AG04450 (cell line): ENCODE measurements around the gene CAV2. TPM values are rescaled to one million over a fixed set of nuclear protein-coding genes. Genes with fewer than 3 reads are reported as not detected.
"Not testable (repeated sequence)": the region's sequence is repeated elsewhere in the genome, so short reads cannot be mapped to it uniquely, and the experiment has no call there.

Experiments
- CTCF ChIA-PET: fragments of 300-600, 350-600 bp; formaldehyde crosslinking; extraction: SDS; loops from one replicate; lab custom pipeline; 2022; ENCODE audit warnings: antibody characterized with exemption, inconsistent platforms; lab: Charles Lee
- POLR2A ChIA-PET: fragments of 350-600 bp; formaldehyde crosslinking; extraction: SDS; loops from one replicate; lab custom pipeline; 2021; ENCODE audit warnings: antibody characterized with exemption, inconsistent platforms; lab: Yijun Ruan, JAX
- DNase-seq: peaks from one replicate; pipeline ENCODE4 v3.0.0-alpha.2; 2011; ENCODE audit warnings: low read depth, low spot score
- H3K27ac ChIP-seq: one replicate; pipeline ENCODE4 v1.5.1; 2012; ENCODE audit warnings: low read depth, low read length, control low read depth
- H3K27me3 ChIP-seq: one replicate; pipeline ENCODE4 v1.6.0; 2012; ENCODE audit warnings: low read length; ENCODE audit not compliant: control insufficient read depth, insufficient read depth
- H3K4me3 ChIP-seq: 2 replicates; pipeline ENCODE4 v1.5.1; 2011; ENCODE audit warnings: mild to moderate bottlenecking, low read depth, low read length, control low read depth
- H3K9me3 ChIP-seq: 2 replicates; pipeline ENCODE4 v1.5.1; 2012; ENCODE audit warnings: low read length; ENCODE audit not compliant: control insufficient read depth, insufficient read depth
- polyA plus RNA-seq: library from polyadenylated mRNA; depleted of rRNA; stranded (reverse); fragments of >200 nt; gene quantifications from 2 replicates; pipeline ENCODE4 v1.2.3, GENCODE V29; 2011
- TF ChIP-seq, protein P1 (sequence below): IDR thresholded peaks from 2 replicates; pipeline ENCODE4 v1.5.1; 2011; ENCODE audit warnings: low read depth, low read length, control low read depth, inconsistent platforms

The CAV2 gene
- polyA plus RNA-seq, 1 experiment = 265 TPM

DNA sequence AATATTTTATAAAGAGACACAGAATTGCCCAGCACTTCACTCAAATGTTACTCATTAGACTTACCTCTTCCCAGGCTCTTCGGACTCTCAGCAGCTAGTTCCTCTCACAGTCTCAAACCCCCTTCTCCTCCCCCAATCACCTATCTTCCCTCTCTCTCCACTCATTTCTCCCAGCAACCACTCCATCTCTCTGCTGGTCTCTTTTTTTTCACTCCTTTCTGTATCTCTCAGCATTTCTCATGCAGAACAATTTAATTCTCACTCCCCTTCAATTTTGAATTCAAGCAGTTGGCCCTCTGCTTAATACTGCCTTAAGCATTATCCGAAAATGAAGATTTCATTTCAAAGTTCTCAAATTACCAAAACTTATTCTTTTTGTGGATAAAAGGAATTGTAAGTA is 34.4 kb upstream of the CAV2 start:
- TF ChIP-seq, protein P1, sequence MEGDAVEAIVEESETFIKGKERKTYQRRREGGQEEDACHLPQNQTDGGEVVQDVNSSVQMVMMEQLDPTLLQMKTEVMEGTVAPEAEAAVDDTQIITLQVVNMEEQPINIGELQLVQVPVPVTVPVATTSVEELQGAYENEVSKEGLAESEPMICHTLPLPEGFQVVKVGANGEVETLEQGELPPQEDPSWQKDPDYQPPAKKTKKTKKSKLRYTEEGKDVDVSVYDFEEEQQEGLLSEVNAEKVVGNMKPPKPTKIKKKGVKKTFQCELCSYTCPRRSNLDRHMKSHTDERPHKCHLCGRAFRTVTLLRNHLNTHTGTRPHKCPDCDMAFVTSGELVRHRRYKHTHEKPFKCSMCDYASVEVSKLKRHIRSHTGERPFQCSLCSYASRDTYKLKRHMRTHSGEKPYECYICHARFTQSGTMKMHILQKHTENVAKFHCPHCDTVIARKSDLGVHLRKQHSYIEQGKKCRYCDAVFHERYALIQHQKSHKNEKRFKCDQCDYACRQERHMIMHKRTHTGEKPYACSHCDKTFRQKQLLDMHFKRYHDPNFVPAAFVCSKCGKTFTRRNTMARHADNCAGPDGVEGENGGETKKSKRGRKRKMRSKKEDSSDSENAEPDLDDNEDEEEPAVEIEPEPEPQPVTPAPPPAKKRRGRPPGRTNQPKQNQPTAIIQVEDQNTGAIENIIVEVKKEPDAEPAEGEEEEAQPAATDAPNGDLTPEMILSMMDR = no peak
- no peak for DNase-seq
- Histone ChIP-seq H3K4me3 (no peak overlapping the region), H3K27ac (no peak overlapping the region), H3K27me3 (no peaks in the 10 kb centered on the region), H3K9me3 (no peaks in the 10 kb centered on the region)
- CTCF ChIA-PET = interaction anchor here (1.1 kb wide), 1 partner anchor 61 kb away, joined by 3 read pairs; no protein-coding TSS in a partner anchor
- POLR2A ChIA-PET = interaction anchor here (0.7 kb wide), 1 partner anchor 11 kb away, joined by 3 read pairs; no protein-coding TSS in a partner anchor

DNA sequence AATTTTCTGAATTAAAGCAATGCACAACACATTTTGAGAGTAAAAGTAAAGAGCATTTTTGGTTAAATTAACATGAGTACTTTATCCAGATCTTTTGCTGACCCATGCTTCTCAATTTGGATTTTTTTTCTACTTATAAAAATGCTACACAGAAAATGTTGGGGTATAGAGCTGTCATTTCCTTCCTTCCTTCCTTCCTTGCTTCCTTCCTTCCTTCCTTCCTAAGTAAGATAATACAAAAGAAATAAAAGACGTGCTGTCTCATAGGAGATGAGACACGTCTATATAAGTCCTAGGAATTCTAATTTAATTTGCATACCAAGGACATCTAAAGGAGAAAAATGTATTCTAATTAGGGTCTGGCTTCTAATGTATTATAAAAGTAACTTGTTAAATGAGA is 31.0 kb upstream of the CAV2 start:
- Histone ChIP-seq H3K27me3 (no peaks in the 10 kb centered on the region), H3K27ac (no peak overlapping the region), H3K9me3 (no peaks in the 10 kb centered on the region), H3K4me3 (no peak overlapping the region)
- CTCF ChIA-PET = no interaction called here
- no peak for DNase-seq
- TF ChIP-seq, protein P1 = no peak
- POLR2A ChIA-PET = no interaction called here

DNA sequence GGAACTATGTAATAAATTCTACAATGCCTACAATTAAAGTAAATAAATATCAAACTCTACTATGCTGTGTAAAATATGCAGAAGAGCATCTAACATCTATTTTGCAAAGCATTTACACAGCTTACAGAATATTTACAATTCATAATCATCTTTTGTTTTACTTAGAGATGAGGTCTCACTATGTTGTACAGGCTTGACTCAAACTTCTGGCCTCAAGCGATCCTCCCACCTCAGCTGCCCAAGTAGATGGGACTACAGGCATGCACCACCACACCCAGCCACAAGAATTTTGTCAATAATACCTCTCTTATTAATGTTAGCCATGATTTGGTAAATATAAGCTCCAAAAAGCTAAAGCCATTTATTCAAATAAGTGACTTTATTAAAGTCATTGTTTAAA is 21.9 kb upstream of the CAV2 start:
- H3K9me3 ChIP-seq = no peaks in the 10 kb centered on the region
- no peak overlapping the region for H3K4me3 ChIP-seq
- TF ChIP-seq, protein P1 = no peak
- ChIA-PET POLR2A (no interaction called here), CTCF (interaction anchor here (0.7 kb wide), 1 partner anchor 23 kb away, joined by 3 read pairs; no protein-coding TSS in a partner anchor)
- no peak for DNase-seq
- no peak overlapping the region for H3K27ac ChIP-seq
- H3K27me3 ChIP-seq = no peaks in the 10 kb centered on the region

DNA sequence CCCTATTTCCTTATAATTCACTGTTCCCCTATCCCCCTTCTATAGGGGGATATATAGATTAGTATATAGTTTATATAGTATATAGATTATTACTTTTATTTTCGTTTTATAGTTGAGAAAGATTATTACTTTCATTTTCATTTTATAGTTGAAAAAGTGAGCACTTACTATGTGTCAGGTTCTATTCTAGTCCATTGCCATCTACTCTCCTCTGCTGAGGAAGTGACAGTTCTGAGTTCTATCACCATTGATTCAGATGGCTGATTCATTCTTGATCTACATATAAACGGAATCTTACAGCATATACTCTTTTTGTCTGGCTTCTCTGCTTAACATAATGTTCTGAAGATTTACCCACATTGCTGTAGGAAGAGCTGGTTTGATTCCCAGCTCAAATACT is 20.7 kb upstream of the CAV2 start:
- H3K4me3 ChIP-seq = no peak overlapping the region
- POLR2A ChIA-PET = no interaction called here
- CTCF ChIA-PET = interaction anchor here (0.5 to 1.0 kb wide), 2 partner anchors 11 to 48 kb away, joined by 3 to 4 read pairs; no protein-coding TSS in a partner anchor
- H3K9me3 ChIP-seq = no peaks in the 10 kb centered on the region
- DNase-seq = no peak
- H3K27ac ChIP-seq = no peak overlapping the region
- TF ChIP-seq, protein P1 = no peak
- H3K27me3 ChIP-seq = no peaks in the 10 kb centered on the region

DNA sequence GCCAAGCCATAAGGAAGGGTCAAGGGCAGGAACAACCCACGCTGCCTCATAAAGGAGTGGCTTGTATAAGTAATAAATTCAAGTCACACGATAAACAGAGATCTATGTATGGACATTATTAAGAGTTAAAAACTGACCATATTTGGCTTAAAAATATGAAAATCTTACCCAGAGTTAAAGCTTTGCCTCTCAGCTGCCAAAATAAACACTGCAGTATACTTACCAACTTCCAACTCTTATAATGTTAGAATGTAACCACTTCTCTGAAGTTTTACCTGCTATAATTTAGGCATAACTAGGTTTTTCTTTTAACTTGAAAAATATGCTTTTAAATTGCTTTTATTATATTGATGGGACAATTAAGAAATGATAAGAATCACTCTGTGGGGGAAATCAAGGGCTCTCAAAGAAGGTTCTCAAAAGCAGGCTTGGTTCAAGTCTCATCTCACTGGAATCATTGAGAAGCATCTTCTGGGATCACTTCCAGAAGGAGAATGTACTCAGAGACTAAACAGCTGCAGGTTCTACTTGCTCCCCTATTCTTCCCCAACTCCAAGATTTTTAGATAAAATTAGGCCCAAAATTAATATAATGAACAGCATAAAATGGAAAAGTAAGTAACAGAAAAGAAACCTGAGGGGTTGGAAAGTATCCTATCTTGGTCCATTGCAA is 16.1 kb upstream of the CAV2 start:
- TF ChIP-seq, protein P1 = no peak
- H3K4me3 ChIP-seq = no peak overlapping the region
- ChIA-PET POLR2A (no interaction called here), CTCF (no interaction called here)
- H3K27ac ChIP-seq = no peak overlapping the region
- no peak for DNase-seq
- H3K27me3 ChIP-seq = no peaks in the 10 kb centered on the region
- H3K9me3 ChIP-seq = no peaks in the 10 kb centered on the region; the same call in 1 of the 2 replicates

DNA sequence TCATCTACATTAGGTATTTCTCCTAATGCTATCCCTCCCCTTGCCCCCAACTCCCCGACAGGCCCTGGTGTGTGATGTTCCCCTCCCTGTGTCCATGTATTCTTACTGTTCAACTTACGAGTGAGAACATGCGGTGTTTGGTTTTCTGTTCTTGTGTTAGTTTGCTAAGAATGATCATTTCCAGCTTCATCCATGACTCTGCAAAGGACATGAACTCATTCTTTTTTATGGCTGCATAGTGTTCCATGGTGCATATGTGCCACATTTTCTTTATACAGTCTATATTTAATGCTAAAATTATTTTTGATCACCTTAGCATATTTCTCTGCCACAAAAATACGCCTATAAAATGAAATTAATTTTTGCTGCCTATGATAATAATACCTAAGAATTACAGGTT is 15.1 kb upstream of the CAV2 start:
- CTCF ChIA-PET = interaction anchor here (0.6 to 0.8 kb wide), 2 partner anchors 107 to 1979 kb away, joined by 3 read pairs; no protein-coding TSS in a partner anchor
- POLR2A ChIA-PET, H3K27me3 ChIP-seq, DNase-seq, H3K27ac ChIP-seq, H3K9me3 ChIP-seq, H3K4me3 ChIP-seq: not testable (repeated sequence)
